ENCODE data around the gene MCRIP2.

GRCh38 chr16:694187-694862, 52.7 kb downstream of the MCRIP2 start:
- TF ChIP-seq CTCF (conservative IDR thresholded peaks at IDR 0.05) (no peak), EZH2 (IDR thresholded peaks at IDR 0.05; ENCODE audit: low read depth) (no peak)
